GM18505 (cell line): ENCODE measurements around the gene FNDC3B.
"Not testable (repeated sequence)": the region's sequence is repeated elsewhere in the genome, so short reads cannot be mapped to it uniquely, and the experiment has no call there.

Experiments
- ATAC-seq: cut with Tn5 transposase; IDR thresholded peaks from one replicate; pipeline ENCODE4 v1.9.1; 2021; ENCODE audit not compliant: unreplicated experiment
- POLR2A ChIP-seq: IDR thresholded peaks from 4 replicates; pipeline ENCODE4 v1.6.1; 2011; ENCODE audit warnings: borderline replicate concordance; ENCODE audit not compliant: insufficient read depth, insufficient read length; ENCODE audit errors: extremely low read depth

FNDC3B gene

DNA sequence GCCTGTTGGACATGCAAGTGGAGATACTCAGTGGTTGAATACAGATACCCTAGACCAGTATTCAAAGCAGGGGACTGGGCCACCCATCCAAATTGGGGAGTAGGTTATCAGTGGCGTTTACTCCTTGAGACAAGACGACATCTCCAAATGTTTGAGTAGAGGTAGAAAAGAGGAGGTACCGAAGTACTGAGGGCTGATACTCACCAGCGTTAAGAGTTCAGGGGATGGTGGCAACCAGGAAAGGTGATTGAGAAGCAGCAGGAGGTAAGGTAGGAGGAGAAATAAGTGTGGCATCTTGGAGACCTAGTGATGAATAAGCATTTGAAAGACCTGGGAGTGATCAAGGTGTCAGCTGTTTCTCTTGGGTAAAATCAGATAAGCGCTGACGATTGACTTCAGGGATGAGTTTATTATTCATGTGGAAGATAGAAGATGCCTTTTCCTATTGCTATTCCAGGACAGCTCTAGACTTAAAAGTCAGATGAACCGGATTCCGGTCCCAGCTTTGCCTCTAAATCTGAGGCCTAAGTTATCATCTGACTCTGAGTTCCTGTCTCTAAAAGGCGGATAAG lies 312.6 kb downstream of the FNDC3B start:
- TF ChIP-seq POLR2A, result no peak
- ATAC-seq, result no peak

DNA sequence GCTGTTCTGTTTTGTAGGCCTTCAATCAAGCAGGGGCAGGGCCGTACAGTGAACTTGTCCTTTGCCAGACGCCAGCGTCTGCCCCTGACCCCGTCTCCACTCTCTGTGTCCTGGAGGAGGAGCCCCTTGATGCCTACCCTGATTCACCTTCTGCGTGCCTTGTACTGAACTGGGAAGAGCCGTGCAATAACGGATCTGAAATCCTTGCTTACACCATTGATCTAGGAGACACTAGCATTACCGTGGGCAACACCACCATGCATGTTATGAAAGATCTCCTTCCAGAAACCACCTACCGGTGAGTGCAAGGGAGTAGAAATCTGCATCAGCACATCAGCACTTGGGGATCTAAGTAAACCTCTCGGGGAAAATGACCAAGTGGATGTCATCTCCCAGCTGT lies 313.4 kb downstream of the FNDC3B start:
- no peak for TF ChIP-seq POLR2A
- no peak for ATAC-seq

DNA sequence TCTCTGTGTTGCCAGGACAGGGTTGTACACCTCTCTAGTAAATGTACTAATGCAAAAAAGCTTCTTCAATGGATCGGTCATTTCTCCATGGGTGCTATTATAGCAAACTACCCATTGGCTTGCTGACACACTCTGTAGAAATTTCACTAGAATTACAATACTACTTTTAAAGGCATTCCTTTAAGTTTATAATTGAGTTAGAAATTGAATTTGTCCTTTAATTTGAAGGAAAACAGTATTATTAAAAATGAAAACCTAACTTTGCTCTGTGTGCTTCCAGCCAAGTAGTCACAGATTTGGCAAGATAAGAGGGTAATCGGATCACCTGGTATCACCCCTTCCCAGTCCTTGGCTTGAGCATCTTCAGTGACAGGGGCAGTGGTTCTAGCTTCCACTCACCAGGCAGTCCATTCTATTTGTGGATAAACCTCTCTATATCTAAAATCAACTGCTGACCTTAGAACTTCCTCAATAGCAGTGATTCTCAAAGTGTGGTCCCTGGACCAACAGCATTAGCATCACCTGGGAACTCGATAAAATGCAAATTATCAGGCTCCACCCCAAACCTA lies 315.6 kb downstream of the FNDC3B start:
- no peak for TF ChIP-seq POLR2A
- no peak for ATAC-seq

DNA sequence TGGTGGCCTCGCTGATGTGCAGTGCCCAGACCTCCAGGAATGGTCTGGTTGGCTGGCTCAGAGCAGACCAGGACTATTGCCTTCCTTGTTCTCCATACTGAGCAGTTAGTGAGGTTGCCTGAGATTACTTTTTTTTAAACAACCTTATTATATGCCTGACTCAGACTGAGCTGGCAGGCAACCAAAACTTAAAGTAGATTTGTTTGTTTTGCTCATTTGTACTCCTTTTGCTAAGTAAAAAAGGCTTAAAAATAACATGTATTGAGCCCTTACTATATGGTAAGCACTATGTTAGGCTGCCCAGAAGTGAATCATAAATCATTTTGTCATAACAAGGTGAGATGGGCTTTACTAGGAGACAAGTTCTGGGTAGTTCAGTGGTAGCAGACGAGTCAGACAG lies 316.5 kb downstream of the FNDC3B start:
- no peak for ATAC-seq
- no peak for TF ChIP-seq POLR2A

DNA sequence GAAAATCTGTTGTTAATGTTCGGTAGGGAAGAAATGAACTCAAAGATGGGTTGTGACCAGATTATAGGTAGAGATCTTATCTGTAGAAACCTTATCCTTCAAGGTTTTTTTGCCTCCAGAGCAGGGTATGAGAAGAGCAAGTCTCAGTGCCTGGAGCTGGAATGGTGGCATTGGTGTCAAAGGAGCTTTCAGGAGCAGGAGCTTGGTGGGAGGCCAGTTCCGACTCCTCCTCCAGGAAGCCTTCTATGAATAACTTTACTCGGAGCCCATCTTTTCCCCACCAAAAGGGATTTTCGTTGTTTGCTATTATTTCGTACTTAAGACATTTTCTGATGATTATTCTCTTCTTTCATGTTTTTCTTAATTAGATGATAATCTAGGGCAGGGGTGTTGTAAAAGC lies 317.0 kb downstream of the FNDC3B start:
- no peak for TF ChIP-seq POLR2A
- no peak for ATAC-seq

DNA sequence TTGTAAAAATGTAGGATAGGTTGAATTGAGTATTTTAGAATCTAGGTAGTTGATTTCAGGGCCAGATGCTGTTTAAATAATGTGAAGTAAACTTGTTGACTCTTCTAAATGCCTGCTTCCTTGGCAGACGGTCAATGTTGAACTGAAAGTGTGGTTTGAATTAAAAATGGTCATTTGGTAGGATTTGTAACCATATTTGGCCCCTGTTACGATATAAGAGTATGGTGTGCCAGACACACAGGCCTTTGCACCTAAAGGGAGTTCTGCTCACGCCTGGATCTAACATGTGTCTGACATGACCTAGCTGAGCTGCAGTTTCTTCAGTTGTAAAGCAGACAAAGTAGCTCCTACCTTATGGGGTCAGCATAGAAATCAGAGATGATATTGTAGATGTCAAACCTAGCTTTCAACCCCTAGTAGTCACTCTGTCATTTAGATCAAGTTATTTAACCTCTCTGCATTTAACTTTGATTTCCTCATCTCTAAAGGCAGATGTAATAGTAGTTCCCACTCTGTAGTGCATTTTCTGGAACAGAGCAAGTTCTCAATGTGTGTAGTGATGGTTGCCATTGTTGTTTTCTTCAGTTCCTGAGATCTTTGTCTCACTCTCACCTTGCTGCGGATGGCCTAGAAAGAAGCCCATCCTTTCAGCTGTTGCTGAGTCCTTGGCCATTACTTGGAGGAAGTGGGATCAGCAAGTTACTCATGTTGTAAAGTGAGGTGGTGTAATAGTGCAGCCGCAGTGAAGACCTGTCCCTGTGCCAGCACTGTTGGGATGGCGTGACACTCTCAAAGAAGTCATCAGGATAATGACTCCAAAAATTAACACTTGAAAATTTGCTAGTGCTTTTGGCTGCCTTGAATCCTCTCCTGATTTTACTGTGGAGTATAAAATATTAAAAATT lies 318.7 kb downstream of the FNDC3B start:
- no peak for ATAC-seq
- no peak for TF ChIP-seq POLR2A

DNA sequence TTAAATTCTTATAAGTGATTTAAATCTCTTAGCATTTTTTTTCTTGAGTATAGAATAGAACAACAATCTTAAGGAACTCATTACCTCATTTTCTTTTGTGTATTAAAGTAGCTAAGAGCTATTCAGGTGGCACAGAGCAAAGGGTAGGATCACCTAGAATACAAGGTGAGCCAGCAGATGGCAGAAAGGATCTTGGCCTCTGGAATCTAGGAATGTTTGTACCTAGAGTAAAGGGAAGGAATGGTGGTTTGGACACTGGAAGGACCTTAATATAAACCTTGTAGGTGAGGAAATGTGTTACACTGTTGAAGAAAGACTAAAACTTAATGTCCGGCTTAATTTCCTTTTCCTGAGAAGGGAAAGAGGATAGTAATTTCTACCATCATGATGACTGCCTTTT lies 319.9 kb downstream of the FNDC3B start:
- ATAC-seq, result no peak
- TF ChIP-seq POLR2A, result no peak

DNA sequence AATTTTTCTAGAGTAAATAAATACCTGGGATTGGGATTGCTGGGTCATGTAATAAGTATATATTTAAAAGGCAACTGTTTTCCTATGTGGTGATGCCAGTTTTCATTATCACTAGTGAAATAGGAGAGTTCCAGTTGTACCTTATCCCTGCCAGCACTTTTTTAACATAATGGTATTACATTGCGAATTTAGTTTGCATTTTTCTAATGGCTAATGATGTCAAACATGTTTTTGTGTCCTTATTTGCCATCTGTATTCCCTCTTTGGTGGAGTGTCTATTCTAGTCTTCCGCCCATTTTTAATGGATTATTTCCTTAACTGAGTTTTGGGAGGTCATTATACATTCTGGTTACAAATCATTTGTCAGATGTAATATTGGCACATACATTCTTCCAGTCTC lies 320.6 kb downstream of the FNDC3B start:
- no peak for ATAC-seq
- TF ChIP-seq POLR2A, result no peak

DNA sequence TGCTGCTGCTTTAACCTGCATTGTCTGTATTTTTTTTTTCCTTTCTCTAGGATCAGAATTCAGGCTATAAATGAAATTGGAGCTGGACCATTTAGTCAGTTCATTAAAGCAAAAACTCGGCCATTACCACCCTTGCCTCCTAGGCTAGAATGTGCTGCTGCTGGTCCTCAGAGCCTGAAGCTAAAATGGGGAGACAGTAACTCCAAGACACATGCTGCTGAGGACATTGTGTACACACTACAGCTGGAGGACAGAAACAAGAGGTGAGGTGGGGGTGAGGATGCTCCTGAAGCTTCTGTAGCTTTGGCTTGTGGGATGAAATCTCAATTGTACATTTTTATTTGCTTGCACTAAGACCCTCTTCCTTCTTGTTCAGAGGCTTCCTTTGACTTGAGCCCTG lies 323.2 kb downstream of the FNDC3B start:
- ATAC-seq, result no peak

DNA sequence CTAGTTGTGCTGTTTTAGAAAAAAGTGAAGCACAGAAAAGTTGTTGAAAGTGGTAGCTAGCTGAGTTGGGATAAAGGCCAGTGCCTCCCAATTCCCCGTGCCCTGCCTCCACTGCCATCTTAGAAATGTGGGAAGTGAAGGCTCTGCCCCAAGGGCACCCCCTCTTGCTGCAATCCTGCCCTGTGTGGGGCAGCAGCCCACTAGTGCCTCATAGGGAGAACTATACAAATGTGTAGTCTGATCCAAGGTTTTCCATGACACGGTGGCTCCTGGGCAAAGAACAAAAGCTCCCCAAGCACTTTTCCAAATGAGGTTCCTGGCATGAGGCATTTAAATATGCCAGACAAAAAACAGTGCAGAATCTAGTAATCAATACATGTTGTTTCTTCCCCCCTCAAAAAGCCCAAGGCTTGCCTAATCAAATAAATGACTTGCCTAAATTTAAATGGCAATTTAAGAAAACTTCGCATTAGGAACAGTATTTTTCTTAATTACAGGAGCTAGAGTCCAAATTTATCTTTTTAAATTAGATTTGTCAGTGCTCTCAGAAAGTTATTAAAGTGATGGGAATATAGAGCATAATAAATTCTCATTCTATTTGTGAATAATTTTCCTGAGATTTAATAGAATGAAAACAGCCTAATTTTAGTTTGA lies 325.1 kb downstream of the FNDC3B start:
- ATAC-seq, result no peak
- no peak for TF ChIP-seq POLR2A

More for the DNA sequence above, 323.2 kb downstream of the FNDC3B start:
- no peak for TF ChIP-seq POLR2A

DNA sequence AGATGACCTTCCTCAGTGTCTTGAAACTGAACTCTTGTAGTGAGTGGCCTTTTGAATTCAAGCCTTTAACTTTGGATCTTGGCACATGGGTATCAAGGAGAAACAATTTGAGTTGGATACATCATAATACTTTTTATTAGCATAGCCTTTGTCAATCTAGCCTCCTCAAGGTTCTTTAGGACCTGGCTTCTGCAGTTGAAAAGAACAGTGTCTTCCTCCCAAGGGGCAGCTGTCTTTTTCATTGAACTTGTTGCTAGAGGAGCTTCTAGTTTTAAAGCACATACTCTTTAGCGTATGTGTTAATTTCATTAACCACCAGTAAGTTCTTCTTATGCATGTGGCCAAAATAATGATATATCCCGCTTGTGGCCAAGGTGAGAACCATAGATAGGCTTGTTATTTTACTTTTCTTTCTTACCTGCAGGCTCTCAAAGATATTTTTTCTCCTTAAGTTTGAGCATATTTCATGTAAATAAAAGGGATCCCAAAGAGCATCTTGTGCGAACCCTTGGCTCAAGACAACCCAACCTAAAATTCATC lies 325.7 kb downstream of the FNDC3B start:
- TF ChIP-seq POLR2A, result no peak
- no peak for ATAC-seq

DNA sequence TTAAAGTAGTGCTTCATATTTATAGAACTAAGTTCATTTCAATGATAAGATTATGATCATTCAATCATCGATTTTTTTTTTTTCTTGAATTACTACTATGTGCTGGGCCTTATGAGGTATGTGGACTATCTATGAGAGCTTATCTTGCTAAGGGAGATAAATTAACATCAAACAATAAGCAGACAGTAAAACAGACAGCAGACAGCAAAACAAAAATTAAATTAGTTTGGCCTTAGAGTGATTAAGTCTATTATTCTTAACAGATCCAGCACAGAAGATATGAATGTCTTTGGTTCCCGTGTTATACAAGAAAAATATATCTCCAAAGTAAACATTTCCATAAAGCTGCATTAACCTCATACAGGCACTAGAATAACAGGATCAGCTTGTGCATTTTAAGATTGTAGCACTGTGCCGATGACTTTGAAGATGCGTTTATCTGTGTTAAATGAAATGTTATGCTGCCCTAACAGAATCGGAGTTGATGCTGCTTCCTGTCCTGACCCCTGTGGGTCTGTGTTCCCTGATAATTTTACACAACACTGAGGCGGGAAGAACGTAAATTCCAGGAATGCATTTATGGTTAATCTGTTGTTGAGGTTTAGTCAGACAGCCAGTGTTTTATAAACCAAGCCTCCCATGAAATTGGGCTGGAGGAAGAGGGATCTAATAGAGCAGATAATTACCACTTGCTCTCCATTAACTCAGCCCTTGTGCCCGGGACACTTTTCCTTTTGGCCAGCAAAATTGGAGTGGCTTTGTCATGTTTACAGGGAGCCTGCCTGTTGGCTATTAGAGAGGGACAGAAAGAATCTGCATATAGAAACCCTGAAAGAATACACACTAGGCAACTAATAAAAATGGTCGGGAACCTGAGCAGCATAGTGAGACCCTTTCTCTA lies 328.1 kb downstream of the FNDC3B start:
- no peak for TF ChIP-seq POLR2A
- no peak for ATAC-seq

DNA sequence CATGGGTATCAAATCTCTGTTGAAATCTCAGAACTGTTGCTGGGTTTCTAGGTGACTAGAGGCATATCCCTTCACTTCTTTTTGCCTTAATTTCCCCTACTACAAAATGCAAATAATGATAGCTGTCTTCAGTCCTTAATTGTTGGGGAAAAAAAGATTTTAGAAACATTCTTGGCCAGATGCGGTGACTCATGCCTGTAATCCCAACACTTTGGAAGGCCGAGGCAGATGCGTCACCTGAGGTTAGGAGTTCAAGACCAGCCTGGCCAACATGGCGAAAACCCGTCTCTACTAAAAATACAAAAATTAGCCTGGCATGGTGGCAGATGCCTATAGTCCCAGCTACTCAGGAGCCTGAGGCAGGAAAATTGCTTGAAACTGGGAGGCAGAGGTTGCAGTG lies 329.2 kb downstream of the FNDC3B start:
- ATAC-seq, result not testable (repeated sequence)
